Nephron (organoid): ENCODE data around the gene FAM3A.
A peak's percentile ranks its signal among the peaks of the same experiment; 100 is the strongest.

Source experiments
- H3K27ac Mint-ChIP-seq, 3 experiments: 2 replicates each; pipeline ENCODE4 v1.8.0; 2020; ENCODE audit warnings: mixed read lengths in 3 of 3, mild to moderate bottlenecking in 2 of 3, moderate library complexity in 1 of 3
- H3K27me3 Mint-ChIP-seq: 2 replicates; pipeline ENCODE4 v1.8.0; 2021; ENCODE audit warnings: low read depth, mild to moderate bottlenecking, moderate library complexity, mixed read lengths
- H3K36me3 Mint-ChIP-seq: 2 replicates; pipeline ENCODE4 v1.8.0; 2020; ENCODE audit warnings: low read depth, mixed read lengths
- H3K4me1 Mint-ChIP-seq: 2 replicates; pipeline ENCODE4 v1.8.0; 2020; ENCODE audit warnings: mixed read lengths
- H3K4me3 Mint-ChIP-seq, 3 experiments: 2 replicates each; pipeline ENCODE4 v1.8.0; 2020; ENCODE audit warnings: mild to moderate bottlenecking in 3 of 3, mixed read lengths in 3 of 3, moderate library complexity in 2 of 3
- H3K9me3 Mint-ChIP-seq: 2 replicates; pipeline ENCODE4 v1.8.0; 2020; ENCODE audit warnings: mixed read lengths
- CTCF ChIP-seq, 3 experiments: fragments of 200-600 bp; sonication (generic); IDR thresholded peaks; one replicate each; pipeline ENCODE4 v1.5.0; 2021; ENCODE audit warnings: antibody characterized with exemption in 3 of 3; ENCODE audit not compliant: unreplicated experiment in 3 of 3

Gene FAM3A

GRCh38 chrX:154481911-154482601 lies 34.0 kb downstream of the FAM3A start:
- Mint-ChIP-seq H3K36me3 (peaks cover 15% of the 10 kb centered on the region), H3K4me3 (peak overlapping the region; percentile 6 to 60 (median 7)), H3K27ac (peak overlapping the region in 1 of 3 experiments; percentile 13), H3K9me3 (peaks cover 10% of the 10 kb centered on the region), H3K4me1 (no peaks in the 10 kb centered on the region), H3K27me3 (peaks cover 3% of the 10 kb centered on the region)
- TF ChIP-seq CTCF (IDR thresholded peaks at IDR 0.05; ENCODE audit: unreplicated experiment in 3 of 3), result no peak

- Mint-ChIP-seq H3K27ac (no peak overlapping the region), H3K4me3 (peak overlapping the region in 1 of 3 experiments; percentile 18), H3K36me3 (peaks cover 15% of the 10 kb centered on the region), H3K9me3 (peaks cover 10% of the 10 kb centered on the region), H3K4me1 (no peaks in the 10 kb centered on the region), H3K27me3 (peaks cover 3% of the 10 kb centered on the region)
- TF ChIP-seq CTCF (IDR thresholded peaks at IDR 0.05; ENCODE audit: unreplicated experiment in 3 of 3), result no peak
Observed at GRCh38 chrX:154481195-154481594, 34.8 kb downstream of the FAM3A start.

GRCh38 chrX:154478728-154479622 lies 37.1 kb downstream of the FAM3A start, which contains the start of gene LAGE3:
LAGE3 (minus strand) TSS chrX:154479281; CDS start chrX:154478915, 366 bp downstream.
- Mint-ChIP-seq H3K27ac (peak within 1 kb of the TSS; percentile 35 to 77 (median 64)), H3K4me3 (peak within 1 kb of the TSS; percentile 83 to 87 (median 86)), H3K4me1 (peaks cover 4% of the 10 kb centered on the region), H3K9me3 (peaks cover 16% of the 10 kb centered on the region), H3K27me3 (peaks cover 3% of the 10 kb centered on the region), H3K36me3 (peaks cover 20% of the 10 kb centered on the region)
- no peak for TF ChIP-seq CTCF (IDR thresholded peaks at IDR 0.05; ENCODE audit: unreplicated experiment in 3 of 3)

- peak overlapping the region in 2 of 3 experiments; percentile 64 to 77 for H3K27ac Mint-ChIP-seq
- peaks cover 3% of the 10 kb centered on the region for H3K27me3 Mint-ChIP-seq
- peaks cover 19% of the 10 kb centered on the region for H3K9me3 Mint-ChIP-seq
- peak overlapping the region; percentile 83 to 87 (median 86) for H3K4me3 Mint-ChIP-seq
- TF ChIP-seq CTCF (IDR thresholded peaks at IDR 0.05; ENCODE audit: unreplicated experiment in 3 of 3), result no peak
- peaks cover 4% of the 10 kb centered on the region for H3K4me1 Mint-ChIP-seq
- peaks cover 21% of the 10 kb centered on the region for H3K36me3 Mint-ChIP-seq
Observed at GRCh38 chrX:154477891-154478477, 38.0 kb downstream of the FAM3A start.

DNA sequence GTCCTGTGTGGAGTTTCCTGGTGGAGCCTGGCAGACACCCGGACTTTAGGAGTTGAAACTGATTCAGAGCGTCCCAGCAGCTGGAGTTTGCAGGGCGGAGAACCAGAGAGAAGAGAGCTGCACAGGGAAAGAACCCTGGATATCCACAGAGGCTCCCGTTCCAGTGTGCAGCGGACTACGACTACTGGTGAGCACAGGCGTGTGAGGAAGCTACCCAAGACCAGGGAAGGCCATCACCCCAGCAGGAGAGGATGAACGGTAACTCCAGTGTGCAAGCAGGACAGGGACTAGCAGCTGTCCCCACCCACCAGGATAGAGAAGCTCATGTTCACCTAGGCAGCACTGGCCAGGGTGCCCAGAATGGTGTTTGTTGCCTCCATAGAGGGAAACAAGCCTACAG lies 39.2 kb downstream of the FAM3A start:
- Mint-ChIP-seq H3K9me3 (peaks cover 16% of the 10 kb centered on the region), H3K4me3 (peak overlapping the region; percentile 11 to 70 (median 57)), H3K36me3 (peaks cover 18% of the 10 kb centered on the region), H3K27ac (no peak overlapping the region), H3K27me3 (no peaks in the 10 kb centered on the region), H3K4me1 (peaks cover 4% of the 10 kb centered on the region)
- TF ChIP-seq CTCF (IDR thresholded peaks at IDR 0.05; ENCODE audit: unreplicated experiment in 3 of 3), result no peak
